Caco-2 (cell line): ENCODE data around the gene LIMS3. TPM values are rescaled to one million over a fixed set of nuclear protein-coding genes. Genes with fewer than 3 reads are reported as not detected.

ENCODE experiments used
- total RNA-seq: library from RNA; stranded (reverse); gene quantifications from 2 replicates; pipeline ENCODE4 v1.2.3, GENCODE V29; 2022

The LIMS3 gene
- total RNA-seq, 1 experiment from 2014 or later: 4.0 TPM

Other genes starting within 250 kb of the LIMS3 start
- 62.0 TPM in 2 replicates for gene RGPD5, start 104.4 kb upstream of the LIMS3 start, total RNA-seq
- 22.9 and 26.1 TPM in 2 replicates for gene MALL, start 217.1 kb downstream of the LIMS3 start, total RNA-seq